ENCODE data around the gene VSTM4. TPM values are rescaled to one million over a fixed set of nuclear protein-coding genes. Genes with fewer than 3 reads are reported as not detected.

The VSTM4 gene
- total and polyA plus RNA-seq, 2 of the 4 experiments (the other 2 are of a cell fraction): 2.4 to 2.9 TPM

- Histone ChIP-seq H3K36me3 (ENCODE audit: control insufficient read depth, insufficient read depth, low read length) (peaks cover 8% of the 10 kb centered on the region), H2AK5ac (ENCODE audit: low read depth, low read length) (no peak overlapping the region), H3K27me3 (ENCODE audit: control insufficient read depth, insufficient read depth, low read length) (no peaks in the 10 kb centered on the region), H3K14ac (replicated peaks; ENCODE audit: low read depth, low read length) (no peak overlapping the region), H4K91ac (ENCODE audit: insufficient read depth, low read depth, low read length) (no peak overlapping the region), H3K9ac (ENCODE audit: low read depth, low read length) (no peak overlapping the region), H3K18ac (ENCODE audit: low read depth, low read length) (no peak overlapping the region), H3K4ac (ENCODE audit: low read depth, low read length) (no peak overlapping the region), H2BK120ac (ENCODE audit: low read depth, low read length) (no peak overlapping the region), H2AK9ac (replicated peaks; ENCODE audit: low read depth, low read length, poor library complexity) (no peak overlapping the region), H3K79me1 (ENCODE audit: low read depth in 1 of 2, low read length in 2 of 2) (no peaks in the 10 kb centered on the region), H2AFZ (replicated peaks; ENCODE audit: low read length, poor library complexity) (no peak overlapping the region), H3K4me2 (ENCODE audit: low read depth, low read length) (no peak overlapping the region), H3K9me3 (ENCODE audit: control insufficient read depth, insufficient read depth, low read length) (no peaks in the 10 kb centered on the region), H4K20me1 (ENCODE audit: insufficient read depth, low read length) (peaks cover 2% of the 10 kb centered on the region), H3K27ac (ENCODE audit: insufficient read depth, low read length) (no peak overlapping the region), H3K4me1 (ENCODE audit: control insufficient read depth, insufficient read depth, low read length) (peaks cover 16% of the 10 kb centered on the region; the same call in 1 of the 2 replicates), H3K9me1 (ENCODE audit: insufficient read depth, low read length) (peaks cover 20% of the 10 kb centered on the region), H3K4me3 (ENCODE audit: insufficient read depth, low read depth, low read length) (no peak overlapping the region), H2BK15ac (ENCODE audit: low read depth, low read length) (no peak overlapping the region), H3K23ac (ENCODE audit: low read depth, low read length) (no peak overlapping the region), H3K56ac (ENCODE audit: extremely low read depth, insufficient read depth, low read length) (no peak overlapping the region), H4K5ac (ENCODE audit: low read depth, low read length) (no peak overlapping the region), H4K8ac (ENCODE audit: low read depth in 2 of 2, low read length in 2 of 2) (no peak overlapping the region), H2BK5ac (ENCODE audit: low read depth, low read length, poor library complexity, severe bottlenecking) (no peak overlapping the region), H2BK20ac (ENCODE audit: low read depth, low read length) (no peak overlapping the region)
- in situ Hi-C loops (cut with MboI; ENCODE audit: low sequenced_read_pairs): no loop called here
- DNase-seq: no peak
- intact Hi-C loops (cut with micrococcal nuclease): no loop called here
- POLR2A ChIA-PET (ENCODE audit: unreplicated experiment): no interaction called here
- BruUV-seq (replicated peaks): no TSS peak
- TF ChIP-seq SMC3 (IDR thresholded peaks at IDR 0.05; ENCODE audit: low read depth, low read length) (no peak), CHD1 (IDR thresholded peaks at IDR 0.05; ENCODE audit: low read depth, low read length) (no peak), CEBPB (IDR thresholded peaks at IDR 0.05; ENCODE audit: low read depth, low read length) (no peak), ELK1 (IDR thresholded peaks at IDR 0.05; ENCODE audit: borderline replicate concordance, low read depth, low read length) (no peak), NFE2L2 (IDR thresholded peaks at IDR 0.05; ENCODE audit: low read depth, low read length) (no peak), RFX5 (IDR thresholded peaks at IDR 0.05; ENCODE audit: low read depth, low read length) (no peak), MAZ (IDR thresholded peaks at IDR 0.05; ENCODE audit: borderline replicate concordance, low read depth, low read length) (no peak), MAFK (IDR thresholded peaks at IDR 0.05; ENCODE audit: low read depth, low read length) (no peak), FOS (IDR thresholded peaks at IDR 0.05; ENCODE audit: low read depth, low read length) (no peak), POLR2A (IDR thresholded peaks at IDR 0.05; ENCODE audit: low read depth, low read length) (no peak), BHLHE40 (IDR thresholded peaks at IDR 0.05; ENCODE audit: low read depth, low read length) (no peak), USF2 (IDR thresholded peaks at IDR 0.05; ENCODE audit: low read depth, low read length) (no peak), RCOR1 (IDR thresholded peaks at IDR 0.05; ENCODE audit: insufficient replicate concordance, low read length) (no peak), CTCF (conservative IDR thresholded peaks at IDR 0.05; ENCODE audit: low read depth, low read length) (no peak), MXI1 (IDR thresholded peaks at IDR 0.05; ENCODE audit: borderline replicate concordance, low read depth, low read length) (no peak), RAD21 (IDR thresholded peaks at IDR 0.05; ENCODE audit: low read length) (no peak)
- ATAC-seq (ENCODE audit: low read depth): no peak
- WGBS, 2 experiments (ENCODE audit: extremely low coverage in 2 of 2, insufficient read length in 1 of 2): no CpG with 5 or more reads among the region's 1 CpG
- dilution Hi-C loops (cut with HindIII; ENCODE audit: low sequenced_read_pairs, unreplicated experiment): no loop called here
- CTCF ChIA-PET: interaction anchor here (1.1 kb wide), 1 partner anchor 68 kb away, joined by 3 read pairs; no protein-coding TSS in a partner anchor
These were observed 63.3 kb downstream of the VSTM4 start for GRCh38 chr10:49052069-49052468.
